T-helper 1 cell treated with Interleukin-12 subunit alpha and Interleukin-12 subunit beta and Interleukin-4 antibody, amounts not matched to agents 30 μg/mL and 1 μg/mL, for 36 hours (primary cell): ENCODE data around the gene VEGFC.

Experiments used
- H3K27ac Mint-ChIP-seq: one replicate; pipeline ENCODE4 v1.8.0; 2021; ENCODE audit warnings: mild to moderate bottlenecking, mixed read lengths
- H3K27me3 Mint-ChIP-seq: one replicate; pipeline ENCODE4 v1.8.0; 2021; ENCODE audit warnings: low read depth, mixed read lengths
- H3K36me3 Mint-ChIP-seq: one replicate; pipeline ENCODE4 v1.8.0; 2021; ENCODE audit warnings: low read depth, mixed read lengths
- H3K4me1 Mint-ChIP-seq: one replicate; pipeline ENCODE4 v1.8.0; 2021; ENCODE audit warnings: low read depth, mixed read lengths
- H3K4me3 Mint-ChIP-seq: one replicate; pipeline ENCODE4 v1.8.0; 2021; ENCODE audit warnings: mild to moderate bottlenecking, moderate library complexity, mixed read lengths
- H3K9me3 Mint-ChIP-seq: one replicate; pipeline ENCODE4 v1.8.0; 2021; ENCODE audit warnings: mixed read lengths

VEGFC gene

DNA sequence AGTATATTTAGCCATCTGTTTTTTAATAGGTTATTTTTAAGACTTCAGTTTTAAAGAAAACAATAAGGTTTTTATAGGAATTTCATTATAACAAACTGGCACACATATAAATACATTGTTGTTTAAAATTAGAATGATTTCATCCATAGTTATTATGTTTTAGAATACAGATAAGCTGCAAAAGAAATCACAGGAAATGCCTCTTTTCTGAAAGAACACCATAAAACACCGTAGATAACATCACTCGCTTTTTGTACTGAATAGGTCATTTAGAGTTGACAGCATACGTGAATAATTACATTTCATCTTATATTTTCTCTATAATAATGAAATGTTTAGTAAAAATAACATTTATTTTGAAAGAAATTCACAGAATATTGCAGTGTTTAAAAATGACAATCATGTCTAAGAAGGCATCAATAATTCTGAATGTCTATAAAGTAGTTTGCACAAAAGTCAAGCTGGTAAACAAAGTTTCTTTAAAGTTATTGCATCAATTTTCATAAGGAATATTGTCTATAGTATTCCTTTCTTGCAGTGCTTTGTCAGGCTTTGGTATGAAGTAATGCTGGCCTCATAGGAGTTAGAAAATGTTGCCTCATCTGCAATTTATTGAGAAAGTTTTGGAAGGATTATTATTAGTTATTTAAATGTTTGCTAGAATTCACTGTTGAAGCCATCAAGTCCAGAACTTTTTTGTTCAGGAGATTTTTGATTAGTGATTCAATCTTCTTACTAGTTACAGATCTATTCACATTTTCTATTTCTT is 17.9 kb upstream of the VEGFC start:
- Mint-ChIP-seq H3K9me3 (no peaks in the 10 kb centered on the region), H3K36me3 (no peaks in the 10 kb centered on the region), H3K4me3 (no peak overlapping the region), H3K27ac (no peak overlapping the region), H3K27me3 (no peaks in the 10 kb centered on the region), H3K4me1 (no peaks in the 10 kb centered on the region)

DNA sequence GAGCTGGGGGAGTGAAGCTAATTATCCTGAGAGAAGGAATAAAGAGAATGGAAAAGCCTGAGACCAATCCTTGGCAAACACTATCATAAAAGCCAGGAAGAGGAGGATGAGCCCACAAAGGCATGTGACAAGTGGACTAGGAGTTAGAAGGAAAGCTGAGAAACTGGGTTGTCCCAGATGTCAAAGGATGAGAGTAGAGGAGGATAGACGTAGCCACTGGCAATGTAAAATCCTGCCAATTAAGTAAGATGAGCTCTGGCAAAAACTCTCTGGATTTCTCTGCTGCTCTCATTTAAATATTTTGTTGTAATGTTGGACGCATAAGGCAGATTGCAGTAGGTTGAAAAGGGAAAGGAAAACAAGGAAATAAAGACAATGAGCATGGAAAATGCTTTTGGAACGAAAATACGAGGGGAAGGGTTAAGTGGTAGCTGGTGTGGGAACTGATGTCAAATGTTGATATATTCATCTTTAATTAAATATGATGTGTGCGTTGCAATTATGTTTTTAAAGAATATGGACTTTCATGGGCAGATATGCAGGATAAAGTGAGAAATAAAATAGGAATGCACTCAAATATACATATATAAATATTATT is 14.2 kb upstream of the VEGFC start:
- H3K27ac Mint-ChIP-seq = no peak overlapping the region
- H3K4me1 Mint-ChIP-seq = no peaks in the 10 kb centered on the region
- no peaks in the 10 kb centered on the region for H3K36me3 Mint-ChIP-seq
- no peak overlapping the region for H3K4me3 Mint-ChIP-seq
- no peaks in the 10 kb centered on the region for H3K9me3 Mint-ChIP-seq
- H3K27me3 Mint-ChIP-seq = no peaks in the 10 kb centered on the region

GRCh38 chr4:176805155-176805554 is 12.4 kb upstream of the VEGFC start:
- no peak overlapping the region for H3K4me3 Mint-ChIP-seq
- H3K36me3 Mint-ChIP-seq = no peaks in the 10 kb centered on the region
- no peaks in the 10 kb centered on the region for H3K4me1 Mint-ChIP-seq
- H3K27ac Mint-ChIP-seq = no peak overlapping the region
- H3K27me3 Mint-ChIP-seq = no peaks in the 10 kb centered on the region
- H3K9me3 Mint-ChIP-seq = no peaks in the 10 kb centered on the region

DNA sequence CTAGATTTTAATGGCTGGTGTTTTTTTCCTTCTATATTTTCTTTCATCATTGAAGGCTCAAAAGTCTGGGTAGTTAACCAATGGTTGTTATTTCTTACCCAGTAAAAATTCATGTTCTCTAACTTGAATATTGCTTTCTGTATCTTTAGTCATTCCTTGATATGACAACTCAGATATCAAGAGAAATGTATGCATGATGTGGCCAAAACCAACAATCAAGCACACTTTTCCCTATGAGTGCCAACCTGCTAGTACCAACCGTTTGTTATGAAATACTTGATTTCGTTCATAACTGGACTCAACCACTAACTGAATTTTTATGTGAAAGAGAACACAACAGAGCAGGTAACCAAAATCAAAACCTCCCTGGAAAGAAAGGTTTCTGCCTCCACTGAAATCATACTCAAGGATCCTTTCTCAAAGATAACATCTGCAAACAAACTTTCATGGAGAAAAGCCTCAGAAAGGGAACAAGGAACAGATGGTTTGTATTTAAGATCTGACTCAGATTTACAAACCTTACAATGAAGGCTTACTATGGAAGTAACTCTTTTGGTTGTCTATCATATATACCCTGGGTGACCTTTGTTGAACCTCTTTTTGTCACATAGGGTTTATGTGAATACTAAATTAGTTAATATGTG is 8.3 kb upstream of the VEGFC start:
- Mint-ChIP-seq H3K4me3 (no peak overlapping the region), H3K9me3 (no peaks in the 10 kb centered on the region), H3K27ac (no peak overlapping the region), H3K27me3 (peaks cover under 1% of the 10 kb centered on the region), H3K4me1 (no peaks in the 10 kb centered on the region), H3K36me3 (no peaks in the 10 kb centered on the region)

- H3K9me3 Mint-ChIP-seq = no peaks in the 10 kb centered on the region
- H3K36me3 Mint-ChIP-seq = no peaks in the 10 kb centered on the region
- no peak overlapping the region for H3K4me3 Mint-ChIP-seq
- H3K27ac Mint-ChIP-seq = no peak overlapping the region
- H3K4me1 Mint-ChIP-seq = no peaks in the 10 kb centered on the region
- peaks cover 10% of the 10 kb centered on the region for H3K27me3 Mint-ChIP-seq
Observed at GRCh38 chr4:176799653-176800052, 6.9 kb upstream of the VEGFC start.

- Mint-ChIP-seq H3K27ac (no peak overlapping the region), H3K36me3 (no peaks in the 10 kb centered on the region)
Observed at GRCh38 chr4:176798540-176798939, 5.8 kb upstream of the VEGFC start.

DNA sequence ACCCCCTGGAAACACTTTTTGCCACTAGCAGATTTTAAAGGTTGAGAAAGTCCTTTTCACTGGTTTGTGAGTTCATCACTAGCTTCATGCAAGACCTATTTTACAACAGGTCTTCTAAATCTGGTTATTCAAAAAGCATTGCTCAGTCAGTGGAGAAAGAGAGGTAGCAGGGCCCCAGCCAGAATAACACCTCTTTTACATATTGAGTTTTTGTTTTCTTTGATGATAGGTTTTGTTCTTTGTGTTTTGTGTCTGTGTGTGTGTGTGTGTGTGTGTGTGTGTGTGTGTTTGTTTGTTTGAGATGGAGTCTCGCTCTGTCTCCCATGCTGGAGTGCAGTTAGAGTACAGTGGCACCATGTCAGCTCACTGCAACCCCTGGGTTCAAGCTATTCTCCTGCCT is 2.7 kb upstream of the VEGFC start:
- no peaks in the 10 kb centered on the region for H3K9me3 Mint-ChIP-seq
- peaks cover 42% of the 10 kb centered on the region for H3K27me3 Mint-ChIP-seq
- no peak overlapping the region for H3K27ac Mint-ChIP-seq
- H3K4me3 Mint-ChIP-seq = no peak overlapping the region
- H3K4me1 Mint-ChIP-seq = peaks cover 8% of the 10 kb centered on the region
- no peaks in the 10 kb centered on the region for H3K36me3 Mint-ChIP-seq

More at GRCh38 chr4:176798540-176798939, 5.8 kb upstream of the VEGFC start:
- Mint-ChIP-seq H3K9me3 (no peaks in the 10 kb centered on the region), H3K27me3 (peaks cover 21% of the 10 kb centered on the region), H3K4me1 (no peaks in the 10 kb centered on the region), H3K4me3 (no peak overlapping the region)

GRCh38 chr4:176794651-176795050 is 1.9 kb upstream of the VEGFC start:
- no peaks in the 10 kb centered on the region for H3K9me3 Mint-ChIP-seq
- H3K27me3 Mint-ChIP-seq = peaks cover 49% of the 10 kb centered on the region
- no peak overlapping the region for H3K27ac Mint-ChIP-seq
- H3K4me3 Mint-ChIP-seq = no peak overlapping the region
- H3K36me3 Mint-ChIP-seq = no peaks in the 10 kb centered on the region
- H3K4me1 Mint-ChIP-seq = peaks cover 8% of the 10 kb centered on the region

DNA sequence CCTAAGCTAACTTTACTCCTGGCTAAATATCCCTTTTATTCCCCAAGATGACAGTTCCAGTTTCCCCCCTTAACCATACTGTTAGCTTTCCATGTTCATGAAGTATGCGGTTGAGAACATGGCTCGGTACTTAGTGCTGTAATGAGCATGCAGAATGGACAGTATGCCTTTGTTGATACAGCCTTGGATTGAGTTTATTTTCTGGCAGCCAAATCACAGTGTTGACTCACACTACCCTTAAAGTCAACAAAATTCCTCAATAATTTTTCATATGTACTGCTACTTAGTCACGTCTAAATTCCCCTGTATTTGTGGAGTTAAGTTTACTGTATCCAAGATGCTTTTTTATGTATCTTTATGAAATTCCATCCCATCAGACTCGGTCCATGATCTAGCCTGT is 1.4 kb upstream of the VEGFC start:
- Mint-ChIP-seq H3K27me3 (peaks cover 49% of the 10 kb centered on the region), H3K9me3 (no peaks in the 10 kb centered on the region), H3K4me3 (no peak overlapping the region), H3K27ac (no peak overlapping the region), H3K4me1 (peaks cover 8% of the 10 kb centered on the region), H3K36me3 (no peaks in the 10 kb centered on the region)

- H3K9me3 Mint-ChIP-seq = no peaks in the 10 kb centered on the region
- H3K36me3 Mint-ChIP-seq = no peaks in the 10 kb centered on the region
- peaks cover 8% of the 10 kb centered on the region for H3K4me1 Mint-ChIP-seq
- H3K4me3 Mint-ChIP-seq = peak overlapping the region; percentile 74
- H3K27me3 Mint-ChIP-seq = peaks cover 49% of the 10 kb centered on the region
- no peak overlapping the region for H3K27ac Mint-ChIP-seq
Observed at GRCh38 chr4:176793060-176793605, 411 bp upstream of the VEGFC start.

DNA sequence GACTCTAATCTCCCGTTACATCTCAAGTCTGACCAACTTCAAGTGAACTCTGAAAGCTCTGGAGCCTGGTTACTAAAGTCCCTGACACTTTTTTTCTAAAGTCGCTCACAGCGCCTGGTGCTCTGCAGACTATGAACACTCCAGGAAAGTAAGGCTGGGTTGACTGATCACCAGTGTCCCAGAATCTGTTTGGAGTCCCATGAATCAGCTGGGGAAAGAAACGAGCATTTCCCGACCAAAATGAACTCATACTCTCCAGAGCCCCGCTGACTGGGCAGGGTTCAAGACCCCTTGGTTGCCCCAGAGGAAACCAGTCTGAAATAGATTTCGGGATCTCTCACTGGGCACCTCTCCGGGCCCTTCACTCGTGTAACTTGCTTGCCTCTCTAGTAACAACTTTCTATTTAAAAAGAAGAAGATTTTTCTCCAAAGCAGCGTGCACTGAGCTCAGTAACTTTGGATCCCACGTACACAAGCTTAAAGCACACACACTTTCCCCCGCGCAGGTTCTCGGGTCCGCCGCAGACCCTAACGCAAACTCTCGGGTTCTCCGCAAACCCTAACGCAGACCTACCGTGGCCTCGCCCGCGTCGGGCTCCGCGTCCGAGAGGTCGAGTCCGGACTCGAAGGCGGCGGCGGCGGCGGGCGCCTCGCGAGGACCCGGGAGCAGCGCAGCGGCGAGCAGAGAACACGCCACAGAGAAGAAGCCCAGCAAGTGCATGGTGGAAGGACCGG is 964 bp downstream of the VEGFC start:
- Mint-ChIP-seq H3K27me3 (peaks cover 49% of the 10 kb centered on the region), H3K27ac (no peak overlapping the region), H3K36me3 (no peaks in the 10 kb centered on the region), H3K9me3 (no peaks in the 10 kb centered on the region), H3K4me3 (no peak overlapping the region), H3K4me1 (peaks cover 8% of the 10 kb centered on the region)

GRCh38 chr4:176790398-176790797 is 2.3 kb downstream of the VEGFC start:
- no peak overlapping the region for H3K4me3 Mint-ChIP-seq
- peaks cover 43% of the 10 kb centered on the region for H3K27me3 Mint-ChIP-seq
- H3K36me3 Mint-ChIP-seq = no peaks in the 10 kb centered on the region
- no peak overlapping the region for H3K27ac Mint-ChIP-seq
- H3K4me1 Mint-ChIP-seq = peaks cover 8% of the 10 kb centered on the region
- no peaks in the 10 kb centered on the region for H3K9me3 Mint-ChIP-seq

DNA sequence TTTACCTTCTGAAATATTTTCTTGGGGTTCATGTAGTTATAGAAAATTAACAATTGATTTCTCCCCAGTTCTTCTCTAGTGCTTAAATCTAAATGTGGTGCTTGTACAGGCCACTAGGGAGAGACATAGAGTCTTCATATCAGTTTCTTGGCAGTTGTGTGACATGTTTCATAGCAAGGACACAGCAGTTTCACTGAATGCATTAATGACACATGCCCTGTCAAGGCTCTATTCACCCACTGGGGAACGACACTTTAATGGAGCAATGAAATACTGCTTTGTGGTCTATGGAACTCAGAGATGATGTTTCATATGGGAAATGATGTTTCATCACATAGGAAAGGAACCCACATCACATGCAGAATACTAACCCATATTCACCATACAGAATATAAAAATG is 2.8 kb downstream of the VEGFC start:
- H3K36me3 Mint-ChIP-seq = no peaks in the 10 kb centered on the region

GRCh38 chr4:176788971-176789370 is 3.8 kb downstream of the VEGFC start:
- Mint-ChIP-seq H3K4me1 (peaks cover 8% of the 10 kb centered on the region), H3K9me3 (no peaks in the 10 kb centered on the region)

More for the DNA sequence above, 2.8 kb downstream of the VEGFC start:
- Mint-ChIP-seq H3K27ac (no peak overlapping the region), H3K9me3 (no peaks in the 10 kb centered on the region), H3K27me3 (peaks cover 40% of the 10 kb centered on the region), H3K4me1 (peaks cover 8% of the 10 kb centered on the region), H3K4me3 (no peak overlapping the region)

More at GRCh38 chr4:176788971-176789370, 3.8 kb downstream of the VEGFC start:
- Mint-ChIP-seq H3K4me3 (no peak overlapping the region), H3K36me3 (no peaks in the 10 kb centered on the region), H3K27ac (no peak overlapping the region), H3K27me3 (peaks cover 33% of the 10 kb centered on the region)
